NCI-H2081 treated with DMSO at 0.1 percent for 48 hours (cell line): ENCODE measurements around the gene NEK10.

Experiments used
- DNase-seq: peaks from one replicate; lab custom pipeline; 2025; lab: John Stamatoyannopoulos, UW

The NEK10 gene

DNA sequence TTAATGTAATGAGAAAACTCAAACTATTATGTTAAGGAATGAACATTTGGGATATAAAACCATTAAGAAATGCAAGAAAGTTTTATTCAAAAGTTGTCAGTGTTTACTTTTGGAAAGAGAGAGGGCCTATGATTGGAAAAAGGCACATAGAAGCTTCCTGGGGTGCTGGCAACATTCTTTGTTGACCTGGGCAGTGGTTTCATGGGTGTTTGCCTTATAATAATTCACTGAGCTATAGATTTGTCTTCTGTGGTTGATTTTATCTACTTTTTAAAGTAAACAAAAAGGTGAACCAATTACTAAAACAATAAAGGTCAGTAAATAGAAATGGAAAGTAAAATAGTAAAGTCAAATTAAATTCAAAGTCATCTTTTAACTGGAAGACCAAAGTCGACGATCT, 308.8 kb downstream of the NEK10 start:
- no peak for DNase-seq
